NB4 (cell line): ENCODE results near the gene CNTNAP2.

Experiments
- DNase-seq: peaks from one replicate; pipeline ENCODE4 v3.0.0; 2010; ENCODE audit warnings: low read depth
- H3K4me3 ChIP-seq: one replicate; pipeline ENCODE4 v1.5.1; 2011; ENCODE audit warnings: mild to moderate bottlenecking, low read depth, low read length, moderate library complexity
- CTCF ChIP-seq: IDR thresholded peaks from one replicate; pipeline ENCODE4 v1.5.1; 2012; ENCODE audit warnings: low read depth, low read length
- MAX ChIP-seq: IDR thresholded peaks from 2 replicates; pipeline ENCODE4 v1.6.1; 2011; ENCODE audit warnings: low read depth, low read length
- MYC ChIP-seq: IDR thresholded peaks from 2 replicates; pipeline ENCODE4 v1.6.1; 2011; ENCODE audit warnings: low read depth, low read length
- POLR2A ChIP-seq: IDR thresholded peaks from 2 replicates; pipeline ENCODE4 v1.6.1; 2011; ENCODE audit warnings: mild to moderate bottlenecking; ENCODE audit not compliant: insufficient read length; ENCODE audit errors: extremely low read depth

The CNTNAP2 gene

GRCh38 chr7:146492017-146492416, 375.4 kb downstream of the CNTNAP2 start:
- TF ChIP-seq MAX (no peak), CTCF (no peak), POLR2A (no peak), MYC (no peak)
- no peak for DNase-seq
- H3K4me3 ChIP-seq = no peak overlapping the region

- no peak for TF ChIP-seq POLR2A
- TF ChIP-seq MYC = no peak
- TF ChIP-seq CTCF = no peak
- TF ChIP-seq MAX = no peak
Measured at GRCh38 chr7:146494952-146495596, 378.5 kb downstream of the CNTNAP2 start.

GRCh38 chr7:146496657-146497056, 380.1 kb downstream of the CNTNAP2 start:
- DNase-seq = no peak
- no peak overlapping the region for H3K4me3 ChIP-seq
- no peak for TF ChIP-seq POLR2A
- no peak for TF ChIP-seq MYC
- TF ChIP-seq CTCF = no peak
- no peak for TF ChIP-seq MAX

More at GRCh38 chr7:146494952-146495596, 378.5 kb downstream of the CNTNAP2 start:
- no peak for DNase-seq
- H3K4me3 ChIP-seq = no peak overlapping the region

GRCh38 chr7:146499970-146500369, 383.4 kb downstream of the CNTNAP2 start:
- no peak for DNase-seq
- TF ChIP-seq MAX = no peak
- no peak for TF ChIP-seq CTCF
- TF ChIP-seq MYC = no peak
- no peak for TF ChIP-seq POLR2A

GRCh38 chr7:146503844-146504243, 387.2 kb downstream of the CNTNAP2 start:
- TF ChIP-seq MYC (no peak), MAX (no peak), POLR2A (no peak), CTCF (no peak)
- peak; percentile 19 for DNase-seq
- no peak overlapping the region for H3K4me3 ChIP-seq

More at GRCh38 chr7:146499970-146500369, 383.4 kb downstream of the CNTNAP2 start:
- H3K4me3 ChIP-seq = no peak overlapping the region
